ENCODE measurements around the gene GARIN5B.

GARIN5B gene

DNA sequence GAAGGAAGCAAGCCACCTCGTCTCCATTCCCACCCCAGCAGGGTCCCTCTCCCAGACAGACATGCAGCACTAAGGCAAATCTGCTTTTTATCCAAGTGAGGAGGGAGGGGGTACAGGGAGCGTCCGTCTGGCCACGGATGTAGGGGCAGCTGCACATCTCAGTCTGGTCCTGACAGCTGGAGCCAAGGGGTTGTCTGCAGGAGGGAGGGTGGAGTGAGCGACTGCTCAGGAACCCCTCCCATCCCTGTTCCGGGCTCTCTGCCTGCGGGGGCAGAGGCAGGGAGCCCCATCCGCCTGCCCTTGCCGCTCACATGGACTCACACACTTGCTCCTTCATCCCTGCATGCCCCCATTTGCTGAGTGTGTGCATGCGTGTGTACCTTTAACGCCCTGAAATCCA lies 16.1 kb upstream of the GARIN5B start:
- Histone ChIP-seq H3K79me2 (ENCODE audit: insufficient read depth, low read length) (no peaks in the 10 kb centered on the region), H4K20me1 (ENCODE audit: insufficient read depth, low read length) (no peaks in the 10 kb centered on the region), H3K27me3 (ENCODE audit: insufficient read depth, low read length) (0 out of 2 replicates have a peak, but pooled peaks cover 11% of the 10 kb centered on the region), H3F3A (ENCODE audit: insufficient read depth, low read length) (no peaks in the 10 kb centered on the region), H3K4me1 (ENCODE audit: insufficient read depth, low read length, severe bottlenecking) (peaks cover 6% of the 10 kb centered on the region), H3K9me3 (ENCODE audit: low read length) (no peaks in the 10 kb centered on the region), H3K9me2 (ENCODE audit: low read depth, low read length) (no peaks in the 10 kb centered on the region), H3K4me2 (ENCODE audit: low read length) (no peak overlapping the region), H3K27ac (ENCODE audit: low read depth, low read length, poor library complexity, severe bottlenecking) (no peak overlapping the region), H2AFZ (ENCODE audit: low read length) (no peak overlapping the region), H3K36me3 (ENCODE audit: insufficient read depth, low read length) (no peaks in the 10 kb centered on the region; the same call in 1 of the 2 replicates), H3K4me3 (ENCODE audit: low read depth, low read length, poor library complexity, severe bottlenecking) (no peak overlapping the region), H3K9ac (ENCODE audit: low read length) (no peak overlapping the region)
- TF ChIP-seq EZH2 (IDR thresholded peaks at IDR 0.05; ENCODE audit: borderline replicate concordance, low read length) = no peak
- TF ChIP-seq CTCF (IDR thresholded peaks at IDR 0.05; ENCODE audit: low read length) = no peak

DNA sequence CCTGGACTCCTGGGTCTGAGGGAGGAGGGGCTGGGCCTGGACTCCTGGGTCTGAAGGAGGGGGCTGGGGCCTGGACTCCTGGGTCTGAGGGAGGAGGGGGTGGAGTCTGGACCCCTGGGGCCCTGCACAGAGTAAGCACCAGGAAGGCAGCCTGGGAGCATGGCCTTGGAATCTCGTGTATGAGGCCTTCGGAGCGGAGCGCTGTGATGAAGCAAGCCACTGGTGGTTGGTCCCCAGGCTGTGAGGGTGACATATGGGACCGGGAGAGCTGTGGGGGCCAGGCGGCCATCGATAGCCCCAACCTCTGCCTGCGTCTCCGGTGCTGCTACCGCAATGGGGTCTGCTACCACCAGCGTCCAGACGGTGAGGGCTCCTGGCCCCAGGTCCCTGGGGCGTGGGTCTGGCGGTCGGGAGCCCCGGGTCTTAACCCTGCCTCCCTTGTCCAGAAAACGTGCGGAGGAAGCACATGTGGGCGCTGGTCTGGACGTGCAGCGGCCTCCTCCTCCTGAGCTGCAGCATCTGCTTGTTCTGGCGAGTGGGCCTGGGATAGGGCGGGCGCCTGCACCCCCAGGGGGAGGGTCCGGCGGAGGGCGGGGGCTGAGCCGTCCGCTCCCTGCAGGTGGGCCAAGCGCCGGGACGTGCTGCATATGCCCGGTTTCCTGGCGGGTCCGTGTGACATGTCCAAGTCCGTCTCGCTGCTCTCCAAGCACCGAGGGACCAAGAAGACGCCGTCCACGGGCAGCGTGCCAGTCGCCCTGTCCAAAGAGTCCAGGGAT lies 14.5 kb upstream of the GARIN5B start:
- Histone ChIP-seq H3K27ac (ENCODE audit: low read depth, low read length, poor library complexity, severe bottlenecking) (no peak overlapping the region), H3K4me1 (ENCODE audit: insufficient read depth, low read length, severe bottlenecking) (no peaks in the 10 kb centered on the region), H3K9ac (ENCODE audit: low read length) (no peak overlapping the region), H2AFZ (ENCODE audit: low read length) (no peak overlapping the region), H3K9me2 (ENCODE audit: low read depth, low read length) (no peaks in the 10 kb centered on the region), H3K27me3 (ENCODE audit: insufficient read depth, low read length) (0 out of 2 replicates have a peak, but pooled peaks cover 11% of the 10 kb centered on the region), H3K36me3 (ENCODE audit: insufficient read depth, low read length) (no peaks in the 10 kb centered on the region), H3K4me2 (ENCODE audit: low read length) (no peak overlapping the region), H3K4me3 (ENCODE audit: low read depth, low read length, poor library complexity, severe bottlenecking) (no peak overlapping the region), H3K9me3 (ENCODE audit: low read length) (no peaks in the 10 kb centered on the region), H4K20me1 (ENCODE audit: insufficient read depth, low read length) (no peaks in the 10 kb centered on the region), H3K79me2 (ENCODE audit: insufficient read depth, low read length) (no peaks in the 10 kb centered on the region), H3F3A (ENCODE audit: insufficient read depth, low read length) (no peaks in the 10 kb centered on the region)
- TF ChIP-seq EZH2 (IDR thresholded peaks at IDR 0.05; ENCODE audit: borderline replicate concordance, low read length) (no peak), CTCF (IDR thresholded peaks at IDR 0.05; ENCODE audit: low read length) (no peak)

GRCh38 chr19:55376241-55376933 lies 13.3 kb upstream of the GARIN5B start, which contains the start of gene TMEM190:
TSS of gene TMEM190 (plus strand) at chr19:55376826. CDS start at chr19:55376854, 28 bp downstream.
- H3K27ac ChIP-seq (ENCODE audit: low read depth, low read length, poor library complexity, severe bottlenecking) = no peak within 1 kb of the TSS
- no peaks in the 10 kb centered on the region for H3K9me3 ChIP-seq (ENCODE audit: low read length)
- no peaks in the 10 kb centered on the region for H3K36me3 ChIP-seq (ENCODE audit: insufficient read depth, low read length)
- no peak within 1 kb of the TSS for H3K4me3 ChIP-seq (ENCODE audit: low read depth, low read length, poor library complexity, severe bottlenecking)
- no peaks in the 10 kb centered on the region for H3K4me1 ChIP-seq (ENCODE audit: insufficient read depth, low read length, severe bottlenecking)
- H3K79me2 ChIP-seq (ENCODE audit: insufficient read depth, low read length) = no peaks in the 10 kb centered on the region
- no peak within 1 kb of the TSS for H3K9ac ChIP-seq (ENCODE audit: low read length)
- H3K4me2 ChIP-seq (ENCODE audit: low read length) = no peak within 1 kb of the TSS
- H3K27me3 ChIP-seq (ENCODE audit: insufficient read depth, low read length) = peaks cover 18% of the 10 kb centered on the region; the same call in 1 of the 2 replicates
- TF ChIP-seq EZH2 (IDR thresholded peaks at IDR 0.05; ENCODE audit: borderline replicate concordance, low read length) (no peak), CTCF (IDR thresholded peaks at IDR 0.05; ENCODE audit: low read length) (no peak)
- H2AFZ ChIP-seq (ENCODE audit: low read length) = no peak within 1 kb of the TSS
- H3K9me2 ChIP-seq (ENCODE audit: low read depth, low read length) = no peaks in the 10 kb centered on the region
- no peaks in the 10 kb centered on the region for H3F3A ChIP-seq (ENCODE audit: insufficient read depth, low read length)
- H4K20me1 ChIP-seq (ENCODE audit: insufficient read depth, low read length) = no peaks in the 10 kb centered on the region
